OCI-LY1 (cell line): Measurements from ENCODE around the gene MEIS1.

Source experiments
- H2AFZ ChIP-seq: fragments of 200-600 bp; sonication (generic), shearing (Covaris generic); 2 replicates; pipeline ENCODE4 v1.6.0; 2014; ENCODE audit warnings: antibody characterized with exemption, mild to moderate bottlenecking, low read length
- H3F3A ChIP-seq: fragments of 200-600 bp; sonication (generic), shearing (Covaris generic); 2 replicates; pipeline ENCODE4 v1.6.0; 2014; ENCODE audit warnings: mild to moderate bottlenecking, antibody characterized with exemption, low read length, moderate library complexity; ENCODE audit not compliant: insufficient read depth
- H3K27ac ChIP-seq: fragments of 200-600 bp; sonication (generic); 2 replicates; pipeline ENCODE4 v1.5.1; 2014; ENCODE audit warnings: low read length, mixed run types, mild to moderate bottlenecking, low read depth; ENCODE audit not compliant: poor library complexity, severe bottlenecking
- H3K27me3 ChIP-seq: fragments of 200-600 bp; sonication (generic); 2 replicates; pipeline ENCODE4 v1.6.0; 2014; ENCODE audit warnings: antibody characterized with exemption, mild to moderate bottlenecking, low read length, moderate library complexity; ENCODE audit not compliant: insufficient read depth
- H3K36me3 ChIP-seq: fragments of 200-600 bp; sonication (generic); 2 replicates; pipeline ENCODE4 v1.6.1; 2014; ENCODE audit warnings: mild to moderate bottlenecking, antibody characterized with exemption, low read length, moderate library complexity, mixed read lengths; ENCODE audit not compliant: insufficient read depth
- H3K4me1 ChIP-seq: fragments of 200-600 bp; sonication (generic); 2 replicates; pipeline ENCODE4 v1.5.1; 2014; ENCODE audit warnings: mild to moderate bottlenecking, low read length, moderate library complexity; ENCODE audit not compliant: insufficient read depth, severe bottlenecking
- H3K4me2 ChIP-seq: fragments of 200-600 bp; sonication (generic), shearing (Covaris generic); 2 replicates; pipeline ENCODE4 v1.6.1; 2014; ENCODE audit warnings: low read length
- H3K4me3 ChIP-seq: fragments of 200-600 bp; sonication (generic); 2 replicates; pipeline ENCODE4 v1.5.1; 2014; ENCODE audit warnings: low read length, low read depth, mild to moderate bottlenecking, mixed read lengths; ENCODE audit not compliant: poor library complexity, severe bottlenecking
- H3K79me2 ChIP-seq: fragments of 200-600 bp; shearing (Covaris generic); 2 replicates; pipeline ENCODE4 v1.6.1; 2016; ENCODE audit warnings: mixed run types, low read length, mixed read lengths; ENCODE audit not compliant: insufficient read depth
- H3K9ac ChIP-seq: fragments of 200-600 bp; sonication (generic), shearing (Covaris generic); 2 replicates; pipeline ENCODE4 v1.6.1; 2014; ENCODE audit warnings: mild to moderate bottlenecking, low read length, mixed read lengths
- H3K9me2 ChIP-seq: fragments of 200-600 bp; sonication (generic), shearing (Covaris generic); 2 replicates; pipeline ENCODE4 v1.6.1; 2014; ENCODE audit warnings: low read depth, mild to moderate bottlenecking, low read length, mixed read lengths
- H3K9me3 ChIP-seq: fragments of 200-600 bp; shearing (Covaris generic); 2 replicates; pipeline ENCODE4 v1.6.1; 2014; ENCODE audit warnings: low read length, mixed read lengths
- H4K20me1 ChIP-seq: fragments of 200-600 bp; sonication (generic), shearing (Covaris generic); 2 replicates; pipeline ENCODE4 v1.6.0; 2016; ENCODE audit warnings: mild to moderate bottlenecking, low read length; ENCODE audit not compliant: insufficient read depth
- EZH2 ChIP-seq: fragments of 200-600 bp; sonication (generic), shearing (Covaris generic); IDR thresholded peaks from 2 replicates; pipeline ENCODE4 v1.8.0; 2017; ENCODE audit warnings: borderline replicate concordance, mixed run types, mild to moderate bottlenecking, antibody characterized with exemption, low read length, moderate library complexity, mixed read lengths
- TF ChIP-seq, protein P1 (sequence below): fragments of 200-600 bp; sonication (generic), shearing (Covaris generic); IDR thresholded peaks from 2 replicates; pipeline ENCODE4 v1.5.1; 2017; ENCODE audit warnings: mild to moderate bottlenecking, antibody characterized with exemption, low read length, moderate library complexity, mixed read lengths

The MEIS1 gene

DNA sequence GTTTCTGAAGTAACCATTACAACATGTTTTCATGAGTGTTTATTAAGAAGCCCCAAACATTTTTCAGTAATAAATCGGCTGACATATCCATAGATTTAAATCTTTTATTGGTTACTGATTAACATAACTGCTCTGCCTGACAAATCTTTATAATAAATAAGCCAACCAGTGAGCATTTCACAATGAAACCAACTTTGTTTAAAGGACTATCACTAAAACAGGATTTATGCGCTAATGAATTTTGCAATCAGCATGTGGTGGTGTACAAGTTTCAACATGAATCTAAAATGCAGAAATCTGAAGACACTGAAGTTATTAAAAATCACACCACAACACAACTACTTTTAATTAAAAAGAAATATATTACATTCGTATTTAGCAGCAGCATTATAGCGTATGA, 166.7 kb downstream of the MEIS1 start:
- H3K9me3 ChIP-seq, result no peaks in the 10 kb centered on the region
- no peaks in the 10 kb centered on the region for H3K9me2 ChIP-seq
- no peak overlapping the region for H3K4me3 ChIP-seq
- H3K36me3 ChIP-seq, result no peaks in the 10 kb centered on the region
- H3K9ac ChIP-seq, result no peak overlapping the region
- no peak overlapping the region for H3K4me2 ChIP-seq
- TF ChIP-seq EZH2, result no peak
- TF ChIP-seq, protein P1, sequence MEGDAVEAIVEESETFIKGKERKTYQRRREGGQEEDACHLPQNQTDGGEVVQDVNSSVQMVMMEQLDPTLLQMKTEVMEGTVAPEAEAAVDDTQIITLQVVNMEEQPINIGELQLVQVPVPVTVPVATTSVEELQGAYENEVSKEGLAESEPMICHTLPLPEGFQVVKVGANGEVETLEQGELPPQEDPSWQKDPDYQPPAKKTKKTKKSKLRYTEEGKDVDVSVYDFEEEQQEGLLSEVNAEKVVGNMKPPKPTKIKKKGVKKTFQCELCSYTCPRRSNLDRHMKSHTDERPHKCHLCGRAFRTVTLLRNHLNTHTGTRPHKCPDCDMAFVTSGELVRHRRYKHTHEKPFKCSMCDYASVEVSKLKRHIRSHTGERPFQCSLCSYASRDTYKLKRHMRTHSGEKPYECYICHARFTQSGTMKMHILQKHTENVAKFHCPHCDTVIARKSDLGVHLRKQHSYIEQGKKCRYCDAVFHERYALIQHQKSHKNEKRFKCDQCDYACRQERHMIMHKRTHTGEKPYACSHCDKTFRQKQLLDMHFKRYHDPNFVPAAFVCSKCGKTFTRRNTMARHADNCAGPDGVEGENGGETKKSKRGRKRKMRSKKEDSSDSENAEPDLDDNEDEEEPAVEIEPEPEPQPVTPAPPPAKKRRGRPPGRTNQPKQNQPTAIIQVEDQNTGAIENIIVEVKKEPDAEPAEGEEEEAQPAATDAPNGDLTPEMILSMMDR, result no peak
- H3K79me2 ChIP-seq, result no peaks in the 10 kb centered on the region
- no peaks in the 10 kb centered on the region for H3K4me1 ChIP-seq
- H2AFZ ChIP-seq, result no peak overlapping the region
- H3K27ac ChIP-seq, result no peak overlapping the region
- H3K27me3 ChIP-seq, result no peaks in the 10 kb centered on the region
- H3F3A ChIP-seq, result no peaks in the 10 kb centered on the region
- no peaks in the 10 kb centered on the region for H4K20me1 ChIP-seq

DNA sequence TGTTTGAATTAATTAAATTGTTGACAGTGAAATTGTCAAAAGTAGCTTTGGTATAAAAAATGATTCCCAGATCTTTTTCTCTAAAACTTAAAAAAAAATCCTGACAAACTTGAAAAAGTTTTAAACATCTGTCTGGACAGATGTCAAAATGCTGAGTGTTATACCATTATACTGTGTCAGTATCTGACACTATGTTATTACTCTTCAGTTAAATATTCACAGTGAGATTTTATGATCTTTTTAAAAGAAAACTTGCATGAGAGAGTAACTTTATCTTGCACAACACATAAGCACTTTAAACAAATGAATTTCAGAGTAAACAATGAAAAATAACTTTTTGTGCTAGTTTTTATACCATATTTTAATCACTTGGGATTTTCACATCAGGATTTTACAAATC, 167.4 kb downstream of the MEIS1 start:
- no peak overlapping the region for H3K4me3 ChIP-seq
- no peaks in the 10 kb centered on the region for H3K36me3 ChIP-seq
- no peaks in the 10 kb centered on the region for H3F3A ChIP-seq
- no peaks in the 10 kb centered on the region for H3K4me1 ChIP-seq
- H2AFZ ChIP-seq, result no peak overlapping the region
- TF ChIP-seq EZH2, result no peak
- TF ChIP-seq, protein P1, result no peak
- H3K9ac ChIP-seq, result no peak overlapping the region
- no peak overlapping the region for H3K27ac ChIP-seq
- no peaks in the 10 kb centered on the region for H3K27me3 ChIP-seq
- no peaks in the 10 kb centered on the region for H3K79me2 ChIP-seq
- no peak overlapping the region for H3K4me2 ChIP-seq
- no peaks in the 10 kb centered on the region for H4K20me1 ChIP-seq
- H3K9me2 ChIP-seq, result no peaks in the 10 kb centered on the region
- no peaks in the 10 kb centered on the region for H3K9me3 ChIP-seq

DNA sequence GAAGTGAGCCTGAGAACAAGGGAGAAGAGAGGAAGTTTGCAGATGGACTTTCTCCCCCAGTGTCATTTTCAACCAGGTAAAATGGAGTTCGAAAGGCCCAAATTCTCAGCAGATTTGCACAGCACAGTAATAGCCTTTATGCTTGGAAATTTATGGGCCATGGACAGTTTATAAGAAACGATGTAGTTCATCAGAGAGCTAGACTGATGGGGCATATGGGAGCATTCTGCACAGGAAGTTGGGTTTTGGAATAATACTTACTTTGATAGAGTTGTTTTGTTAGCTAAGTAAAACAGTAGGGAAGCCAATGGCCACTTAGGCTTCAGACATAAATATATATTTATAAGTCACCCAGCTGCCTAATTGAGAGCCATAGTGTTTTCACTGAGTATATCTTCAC, 169.4 kb downstream of the MEIS1 start:
- H4K20me1 ChIP-seq, result no peaks in the 10 kb centered on the region
- H3K27me3 ChIP-seq, result no peaks in the 10 kb centered on the region
- H3K79me2 ChIP-seq, result no peaks in the 10 kb centered on the region
- H3K4me3 ChIP-seq, result no peak overlapping the region
- no peaks in the 10 kb centered on the region for H3K36me3 ChIP-seq
- no peaks in the 10 kb centered on the region for H3K9me2 ChIP-seq
- no peak for TF ChIP-seq EZH2
- TF ChIP-seq, protein P1, result no peak
- no peaks in the 10 kb centered on the region for H3F3A ChIP-seq
- H3K4me2 ChIP-seq, result no peak overlapping the region
- H3K9me3 ChIP-seq, result no peaks in the 10 kb centered on the region
- no peak overlapping the region for H3K27ac ChIP-seq
- no peaks in the 10 kb centered on the region for H3K4me1 ChIP-seq
- no peak overlapping the region for H3K9ac ChIP-seq
- no peak overlapping the region for H2AFZ ChIP-seq
